Epithelial cell of prostate (primary cell): ENCODE data around the gene EME1.
A peak's percentile ranks its signal among the peaks of the same experiment; 100 is the strongest.
"Not testable (repeated sequence)": the region's sequence is repeated elsewhere in the genome, so short reads cannot be mapped to it uniquely, and the experiment has no call there.

Experiments
- DNase-seq: peaks from one replicate; pipeline ENCODE4 v3.0.0-alpha.2; 2011; ENCODE audit warnings: low read depth, low spot score
- H3K27ac ChIP-seq: fragments of 450-650 bp; 2 replicates; pipeline ENCODE4 v1.5.1; 2017; ENCODE audit warnings: mild to moderate bottlenecking

EME1 gene

DNA sequence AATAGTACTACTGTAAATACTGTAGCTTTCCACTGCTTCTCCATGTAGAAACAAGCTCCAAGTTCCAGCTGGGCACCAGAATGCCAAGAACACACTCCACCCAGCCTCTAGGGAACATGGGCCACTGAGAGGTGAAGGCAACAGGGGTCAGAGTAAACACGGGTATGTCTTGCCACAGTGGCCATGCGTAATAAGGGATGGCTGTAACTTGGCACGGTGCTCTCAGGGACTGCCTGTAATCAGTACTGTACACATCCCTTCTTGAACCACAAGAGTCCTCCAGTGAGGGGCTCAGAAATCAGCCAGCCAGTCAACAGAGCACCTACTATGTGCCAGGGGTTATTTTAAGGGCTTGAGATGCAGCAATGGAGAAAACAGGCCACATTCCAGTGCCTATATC is 13.5 kb downstream of the EME1 start:
- no peak for DNase-seq
- no peak overlapping the region for H3K27ac ChIP-seq

- H3K27ac ChIP-seq, result no peak overlapping the region
- no peak for DNase-seq
Observed at GRCh38 chr17:50388728-50389127, 15.7 kb downstream of the EME1 start.

DNA sequence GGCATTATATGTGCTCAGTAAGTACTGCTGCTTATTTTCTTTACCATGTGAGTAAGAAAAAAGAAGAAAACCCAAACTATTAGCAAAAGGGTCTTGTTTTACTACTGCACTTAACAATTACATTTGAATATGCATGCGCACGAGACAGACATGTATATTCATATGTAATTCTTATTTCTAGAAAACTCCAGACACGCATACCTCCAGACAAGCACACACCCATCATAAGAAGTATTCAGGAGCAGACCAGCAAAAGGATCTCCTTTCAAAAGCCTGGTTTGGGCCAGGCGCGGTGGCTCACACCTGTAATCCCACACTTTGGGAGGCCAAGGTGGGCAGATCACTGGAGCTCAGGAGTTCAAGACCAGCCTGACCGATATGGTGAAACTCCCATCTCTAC is 16.5 kb downstream of the EME1 start:
- DNase-seq, result no peak
- H3K27ac ChIP-seq, result no peak overlapping the region

- DNase-seq, result no peak
- H3K27ac ChIP-seq, result peak overlapping the region; percentile 88
Observed at GRCh38 chr17:50392621-50393020, 19.6 kb downstream of the EME1 start.

GRCh38 chr17:50393700-50394099 is 20.7 kb downstream of the EME1 start:
- peak overlapping the region; percentile 88 for H3K27ac ChIP-seq
- no peak for DNase-seq

DNA sequence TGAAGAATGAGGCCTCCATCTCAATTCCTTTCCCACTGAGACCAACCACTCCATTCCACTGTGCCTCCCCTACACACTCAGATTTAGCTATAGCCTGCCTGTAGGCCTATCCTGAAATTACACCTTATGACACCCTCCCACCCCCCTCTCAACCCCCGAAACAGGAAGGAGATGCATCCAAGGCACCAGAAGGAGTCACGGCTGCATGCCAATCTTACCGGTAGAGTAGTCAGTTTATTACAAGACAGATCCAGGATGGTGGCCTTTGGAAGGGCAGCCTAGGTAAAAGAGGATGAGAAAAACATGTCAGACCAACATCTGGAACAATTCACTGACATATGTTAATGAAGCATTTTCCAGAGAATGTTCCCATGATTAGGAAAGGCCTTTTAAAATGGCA is 21.7 kb downstream of the EME1 start:
- no peak for DNase-seq
- peak overlapping the region; percentile 88 for H3K27ac ChIP-seq

- peak overlapping the region; percentile 88 for H3K27ac ChIP-seq
- DNase-seq, result no peak
Observed at GRCh38 chr17:50396261-50397110, 23.5 kb downstream of the EME1 start.

GRCh38 chr17:50397111-50397918 is 24.3 kb downstream of the EME1 start, which contains the start of gene LRRC59:
Gene LRRC59 (minus strand): TSS chr17:50397523. CDS start chr17:50397317, 206 bp downstream.
- peak within 1 kb of the TSS; percentile 88 for H3K27ac ChIP-seq
- no peak for DNase-seq

GRCh38 chr17:50397919-50398285 is 24.9 kb downstream of the EME1 start:
- H3K27ac ChIP-seq, result no peak overlapping the region
- no peak for DNase-seq

GRCh38 chr17:50398672-50399071 is 25.6 kb downstream of the EME1 start:
- not testable (repeated sequence) for DNase-seq, H3K27ac ChIP-seq

GRCh38 chr17:50399591-50399990 is 26.6 kb downstream of the EME1 start:
- not testable (repeated sequence) for H3K27ac ChIP-seq, DNase-seq

DNA sequence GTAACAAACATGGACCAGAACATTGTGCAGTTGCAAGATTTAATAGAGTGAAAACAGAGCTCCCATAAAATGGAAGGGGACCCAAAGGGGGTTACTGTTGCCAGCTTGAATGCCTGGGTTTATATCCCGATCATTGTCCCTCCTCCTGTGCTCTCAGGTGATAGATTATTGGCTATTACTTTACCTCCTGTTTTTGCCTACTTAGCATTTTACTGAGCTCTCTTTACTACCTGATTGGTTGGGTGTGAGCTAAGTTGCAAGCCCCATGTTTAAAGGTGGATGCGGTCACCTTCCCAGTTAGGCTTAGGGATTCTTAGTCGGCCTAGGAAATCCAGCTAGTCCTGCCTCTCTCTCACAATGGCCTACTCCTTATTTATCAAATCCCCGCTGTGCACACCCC is 32.3 kb downstream of the EME1 start:
- DNase-seq, result not testable (repeated sequence)

DNA sequence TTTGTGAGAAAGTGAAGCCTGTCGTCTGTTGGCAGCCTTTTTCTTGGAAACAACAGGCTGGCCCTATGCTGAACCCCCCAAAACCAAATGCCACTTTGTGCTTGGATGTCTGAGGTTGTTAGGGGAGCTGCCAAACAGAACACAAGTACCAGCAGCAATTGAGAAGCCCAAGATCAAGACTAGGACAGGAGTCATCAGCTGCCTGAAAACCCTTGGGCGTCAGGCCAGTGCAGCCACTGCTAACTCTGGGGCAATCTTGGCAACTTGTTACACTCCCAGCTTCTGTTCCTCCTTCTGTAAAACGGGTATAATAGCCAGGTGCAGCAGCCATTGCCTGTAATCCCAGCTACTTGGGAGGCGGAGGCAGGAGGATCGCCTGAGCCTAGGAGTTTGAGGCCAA is 33.5 kb downstream of the EME1 start:
- no peak overlapping the region for H3K27ac ChIP-seq
- DNase-seq, result no peak

More for the DNA sequence above, 32.3 kb downstream of the EME1 start:
- not testable (repeated sequence) for H3K27ac ChIP-seq

GRCh38 chr17:50407921-50408320 is 34.9 kb downstream of the EME1 start:
- no peak for DNase-seq
- no peak overlapping the region for H3K27ac ChIP-seq

DNA sequence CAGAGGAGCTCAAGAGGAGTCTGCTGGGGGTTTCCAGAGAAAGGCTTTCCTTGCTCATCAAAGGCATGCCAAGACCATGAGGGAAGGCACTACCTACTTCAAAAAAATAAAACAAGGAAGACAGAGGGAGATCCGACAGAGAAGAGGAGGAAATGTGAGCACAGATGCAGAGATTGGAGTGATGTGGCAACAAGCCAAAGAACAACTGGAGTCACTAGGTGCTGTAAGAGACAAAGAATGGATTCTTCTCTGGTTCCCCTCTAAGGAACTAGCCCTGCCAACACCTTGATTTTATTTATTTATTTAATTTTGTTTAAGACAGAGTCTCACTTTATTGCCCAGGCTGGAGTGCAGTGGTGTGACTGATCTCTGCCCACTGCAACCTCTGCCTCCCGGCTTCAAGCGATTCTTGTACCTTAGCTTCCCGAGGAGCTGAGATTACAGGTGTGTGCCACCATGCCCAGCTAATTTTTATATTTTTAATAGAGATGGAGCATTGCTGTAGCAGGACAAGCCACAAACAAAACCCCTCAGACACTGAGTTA is 39.2 kb downstream of the EME1 start:
- H3K27ac ChIP-seq, result no peak overlapping the region
- no peak for DNase-seq

DNA sequence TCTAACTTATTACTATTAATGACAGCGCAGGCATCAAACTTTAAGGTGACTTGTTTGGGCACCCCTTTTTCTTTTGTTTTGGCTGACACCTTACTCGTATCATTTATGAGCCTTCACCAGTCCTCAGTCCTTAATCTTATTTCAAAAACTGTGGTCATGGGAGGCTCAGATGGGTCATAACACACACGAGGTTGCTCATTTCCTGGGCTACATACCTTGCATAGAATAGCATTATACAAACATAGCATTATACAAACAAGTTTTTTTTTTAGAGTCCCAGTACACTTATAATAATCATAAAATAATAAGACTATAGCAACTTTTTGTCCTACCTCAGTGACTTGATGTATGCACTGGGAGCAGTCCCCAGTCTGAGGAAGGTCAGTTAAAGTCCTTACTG is 41.8 kb downstream of the EME1 start:
- peak overlapping the region; percentile 13 for H3K27ac ChIP-seq
- DNase-seq, result no peak

- not testable (repeated sequence) for H3K27ac ChIP-seq, DNase-seq
Observed at GRCh38 chr17:50419577-50419976, 46.5 kb downstream of the EME1 start.

- peak overlapping the region; percentile 2 for H3K27ac ChIP-seq
- DNase-seq, result no peak
Observed at GRCh38 chr17:50420419-50421112, 47.5 kb downstream of the EME1 start.

DNA sequence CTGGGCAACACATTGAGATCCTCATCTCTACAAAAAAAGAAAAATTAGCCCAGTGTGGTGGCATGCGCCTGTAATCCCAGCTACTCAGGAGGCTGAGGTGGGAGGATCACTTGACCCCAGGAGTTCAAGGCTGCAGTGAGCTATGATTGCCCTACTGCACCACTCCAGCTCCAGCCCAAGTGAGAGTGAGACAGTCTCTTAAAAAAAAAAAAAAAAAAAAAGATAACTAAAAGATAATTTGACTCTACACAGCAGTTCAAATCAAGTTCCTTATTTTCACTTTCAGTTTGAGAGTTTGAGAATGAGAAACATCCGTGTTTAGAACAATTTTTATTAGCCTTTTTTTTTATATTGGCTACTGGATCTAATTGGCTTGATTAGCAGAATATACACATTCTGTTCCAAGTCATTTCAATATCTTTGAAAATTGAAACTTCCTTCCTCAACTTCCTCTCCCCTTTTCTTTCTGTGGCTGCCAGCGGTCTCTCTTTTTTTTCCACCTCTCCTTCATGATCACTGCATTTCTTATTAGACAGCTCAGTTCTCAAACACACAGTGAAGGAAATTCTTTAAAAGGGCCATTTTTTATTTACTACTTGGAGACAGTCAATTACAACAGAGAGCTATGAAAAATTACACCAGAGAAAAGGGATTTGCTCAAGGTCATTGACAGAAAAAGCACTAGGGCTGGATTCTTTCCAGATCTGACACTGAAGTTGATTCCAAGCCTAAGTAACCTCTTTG is 48.5 kb downstream of the EME1 start:
- DNase-seq, result no peak
- H3K27ac ChIP-seq, result peak overlapping the region; percentile 2

DNA sequence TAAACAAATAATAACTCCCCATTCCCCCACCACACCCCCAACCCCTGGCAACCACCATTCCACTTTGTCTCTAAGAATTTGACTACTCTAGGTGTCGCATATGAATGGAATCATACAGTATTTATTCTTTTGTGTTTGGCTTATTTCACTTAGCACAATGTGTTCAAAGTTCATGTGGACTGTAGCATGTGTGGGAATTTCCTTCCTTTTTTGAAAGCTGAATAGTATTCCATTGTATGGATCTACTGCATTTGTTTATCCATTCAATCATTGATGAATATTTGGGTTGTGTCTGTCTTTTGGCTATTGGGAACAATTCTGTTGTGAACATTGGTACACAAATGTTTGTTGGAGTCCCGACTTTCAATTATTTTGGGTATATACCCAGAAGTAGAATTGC is 49.7 kb downstream of the EME1 start:
- H3K27ac ChIP-seq, result peak overlapping the region; percentile 70
- no peak for DNase-seq
